Panc1 (cell line): ENCODE results near the gene PAAF1. TPM values are rescaled to one million over a fixed set of nuclear protein-coding genes. Genes with fewer than 3 reads are reported as not detected.

Experiments used
- ATAC-seq: fragments of 200-7000 bp; cut with Tn5 transposase; 2 replicates; pipeline ENCODE4 v1.9.1; 2020; ENCODE audit warnings: mild to moderate bottlenecking, moderate library complexity
- BruUV-seq: library from RNA; stranded (reverse); fragments of 400-500 nt; replicated peaks from 2 replicates; lab custom pipeline; 2021; lab: Mats Ljungman, UMichigan
- CTCF ChIA-PET: fragments of 300-600 bp; sonication (Branson Sonifier 250); formaldehyde crosslinking; loops from one replicate; lab custom pipeline; 2022; ENCODE audit warnings: antibody characterized with exemption; lab: Charles Lee
- POLR2A ChIA-PET: fragments of 300-600 bp; sonication (Branson Sonifier 250); formaldehyde crosslinking; loops from one replicate; lab custom pipeline; 2022; ENCODE audit warnings: antibody characterized with exemption; lab: Charles Lee
- DNase-seq: peaks from one replicate; pipeline ENCODE4 v3.0.0-alpha.2; 2010; ENCODE audit warnings: low read depth, low spot score
- H3K27ac ChIP-seq: 2 replicates; pipeline ENCODE4 v1.5.1; 2011; ENCODE audit warnings: mild to moderate bottlenecking, low read length, inconsistent platforms
- H3K27me3 ChIP-seq: fragments of 200-500 bp; sonication (Bioruptor generic); 2 replicates; pipeline ENCODE4 v1.6.0; 2014; ENCODE audit warnings: low read length, inconsistent platforms; ENCODE audit not compliant: control insufficient read depth, insufficient read depth
- H3K36me3 ChIP-seq: fragments of 200-500 bp; sonication (Bioruptor generic); 2 replicates; pipeline ENCODE4 v1.5.1; 2014; ENCODE audit warnings: inconsistent platforms, mild to moderate bottlenecking, low read length, moderate library complexity; ENCODE audit not compliant: control insufficient read depth, insufficient read depth
- H3K4me1 ChIP-seq: 2 replicates; pipeline ENCODE4 v1.5.1; 2011; ENCODE audit warnings: inconsistent platforms, mild to moderate bottlenecking, low read length, moderate library complexity; ENCODE audit not compliant: control insufficient read depth, insufficient read depth
- H3K4me3 ChIP-seq, 2 experiments: 2 replicates each; pipeline ENCODE4 v1.5.1; 2011 to 2012; ENCODE audit warnings: low read depth in 2 of 2, low read length in 2 of 2, mild to moderate bottlenecking in 2 of 2, inconsistent platforms in 1 of 2, moderate library complexity in 1 of 2
- H3K9me3 ChIP-seq: fragments of 200-500 bp; sonication (Bioruptor generic); 2 replicates; pipeline ENCODE4 v1.5.1; 2014; ENCODE audit warnings: low read depth, mild to moderate bottlenecking, inconsistent platforms, low read length, moderate library complexity; ENCODE audit not compliant: control insufficient read depth, insufficient read depth
- POLR2AphosphoS5 ChIP-seq: IDR thresholded peaks from 2 replicates; pipeline ENCODE4 v1.6.1; 2012; ENCODE audit warnings: mild to moderate bottlenecking, low read depth, low read length, moderate library complexity
- SIN3A ChIP-seq: IDR thresholded peaks from 2 replicates; pipeline ENCODE4 v1.6.1; 2012; ENCODE audit warnings: low read depth, mild to moderate bottlenecking, low read length, moderate library complexity, borderline replicate concordance; ENCODE audit not compliant: insufficient read depth
- TCF7L2 ChIP-seq: IDR thresholded peaks from 2 replicates; pipeline ENCODE4 v1.6.1; 2011; ENCODE audit warnings: mild to moderate bottlenecking, low read depth, low read length, inconsistent platforms
- in situ Hi-C: cut with HindIII; loops from 2 replicates; pipeline ENCODE4 v1.10.0; 2016; ENCODE audit warnings: low sequenced_read_pairs, low pct_unique_long_range_greater_than_20kb
- intact Hi-C: fragments of 100-400 bp; cut with micrococcal nuclease; formaldehyde crosslinking; loops from one replicate; pipeline ENCODE4 v1.10.0; 2022; ENCODE audit not compliant: unreplicated experiment
- total RNA-seq: library from RNA; stranded (reverse); gene quantifications from one replicate; pipeline ENCODE4 v1.2.1, GENCODE V29; 2021; ENCODE audit not compliant: unreplicated experiment
- TF ChIP-seq, protein P1 (sequence below): fragments of 450-650 bp; IDR thresholded peaks from 2 replicates; pipeline ENCODE4 v1.5.1; 2017; ENCODE audit warnings: mild to moderate bottlenecking
- TF ChIP-seq, protein P2 (sequence below), 2 experiments: IDR thresholded peaks; 2 replicates each; pipeline ENCODE4 v1.6.1; 2011 to 2012; ENCODE audit warnings: low read depth in 2 of 2, control low read depth in 1 of 2, low read length in 1 of 2, mild to moderate bottlenecking in 1 of 2, moderate library complexity in 1 of 2; ENCODE audit not compliant: insufficient read depth in 1 of 2

The PAAF1 gene
- total RNA-seq, 1 experiment from 2014 or later: 22.1 TPM

DNA sequence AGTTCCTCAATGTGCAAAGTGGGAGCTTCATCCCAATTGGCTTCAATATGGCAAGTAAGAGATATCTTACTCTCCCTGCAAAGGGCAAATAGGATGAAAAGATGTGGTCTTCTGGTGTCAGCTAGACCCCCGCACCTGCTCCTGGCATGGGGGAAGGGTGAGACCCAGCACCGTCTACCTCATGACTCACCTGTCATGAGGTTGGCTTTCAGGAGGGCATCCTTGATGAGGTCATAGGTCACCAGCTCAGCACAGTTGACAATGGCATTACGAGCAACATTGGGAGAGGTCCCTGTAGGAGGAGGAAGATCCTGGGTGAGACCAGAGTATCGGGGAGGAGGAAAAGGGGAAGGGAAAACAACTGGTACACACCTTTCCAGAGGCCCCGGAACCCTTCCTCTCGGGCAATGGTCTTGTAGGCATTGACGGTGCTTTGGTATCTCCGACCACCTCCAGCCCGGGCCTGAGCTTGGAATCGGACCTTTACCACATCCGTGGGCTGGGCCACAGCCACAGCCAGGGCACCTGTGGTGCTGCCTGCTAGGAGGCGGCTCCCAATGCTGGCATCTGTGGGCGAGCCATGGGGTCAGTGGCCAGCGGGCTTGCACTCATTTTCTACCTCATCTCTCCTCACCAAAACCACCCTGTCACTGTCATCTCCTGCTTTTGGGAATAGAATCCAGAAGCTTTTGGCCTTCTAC lies 99.8 kb downstream of the PAAF1 start:
- H3K27ac ChIP-seq: no peak overlapping the region
- ChIA-PET CTCF (no interaction called here), POLR2A (no interaction called here)
- BruUV-seq: no TSS peak
- H3K4me1 ChIP-seq: peaks cover 12% of the 10 kb centered on the region
- no peak for DNase-seq
- intact Hi-C loops: no loop called here
- H3K27me3 ChIP-seq: no peaks in the 10 kb centered on the region
- peaks cover 9% of the 10 kb centered on the region; the same call in 1 of the 2 replicates for H3K36me3 ChIP-seq
- no peak for TF ChIP-seq POLR2AphosphoS5
- TF ChIP-seq, protein P1, sequence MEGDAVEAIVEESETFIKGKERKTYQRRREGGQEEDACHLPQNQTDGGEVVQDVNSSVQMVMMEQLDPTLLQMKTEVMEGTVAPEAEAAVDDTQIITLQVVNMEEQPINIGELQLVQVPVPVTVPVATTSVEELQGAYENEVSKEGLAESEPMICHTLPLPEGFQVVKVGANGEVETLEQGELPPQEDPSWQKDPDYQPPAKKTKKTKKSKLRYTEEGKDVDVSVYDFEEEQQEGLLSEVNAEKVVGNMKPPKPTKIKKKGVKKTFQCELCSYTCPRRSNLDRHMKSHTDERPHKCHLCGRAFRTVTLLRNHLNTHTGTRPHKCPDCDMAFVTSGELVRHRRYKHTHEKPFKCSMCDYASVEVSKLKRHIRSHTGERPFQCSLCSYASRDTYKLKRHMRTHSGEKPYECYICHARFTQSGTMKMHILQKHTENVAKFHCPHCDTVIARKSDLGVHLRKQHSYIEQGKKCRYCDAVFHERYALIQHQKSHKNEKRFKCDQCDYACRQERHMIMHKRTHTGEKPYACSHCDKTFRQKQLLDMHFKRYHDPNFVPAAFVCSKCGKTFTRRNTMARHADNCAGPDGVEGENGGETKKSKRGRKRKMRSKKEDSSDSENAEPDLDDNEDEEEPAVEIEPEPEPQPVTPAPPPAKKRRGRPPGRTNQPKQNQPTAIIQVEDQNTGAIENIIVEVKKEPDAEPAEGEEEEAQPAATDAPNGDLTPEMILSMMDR: no peak
- no peak for TF ChIP-seq SIN3A
- no peak for TF ChIP-seq TCF7L2
- TF ChIP-seq, protein P2, sequence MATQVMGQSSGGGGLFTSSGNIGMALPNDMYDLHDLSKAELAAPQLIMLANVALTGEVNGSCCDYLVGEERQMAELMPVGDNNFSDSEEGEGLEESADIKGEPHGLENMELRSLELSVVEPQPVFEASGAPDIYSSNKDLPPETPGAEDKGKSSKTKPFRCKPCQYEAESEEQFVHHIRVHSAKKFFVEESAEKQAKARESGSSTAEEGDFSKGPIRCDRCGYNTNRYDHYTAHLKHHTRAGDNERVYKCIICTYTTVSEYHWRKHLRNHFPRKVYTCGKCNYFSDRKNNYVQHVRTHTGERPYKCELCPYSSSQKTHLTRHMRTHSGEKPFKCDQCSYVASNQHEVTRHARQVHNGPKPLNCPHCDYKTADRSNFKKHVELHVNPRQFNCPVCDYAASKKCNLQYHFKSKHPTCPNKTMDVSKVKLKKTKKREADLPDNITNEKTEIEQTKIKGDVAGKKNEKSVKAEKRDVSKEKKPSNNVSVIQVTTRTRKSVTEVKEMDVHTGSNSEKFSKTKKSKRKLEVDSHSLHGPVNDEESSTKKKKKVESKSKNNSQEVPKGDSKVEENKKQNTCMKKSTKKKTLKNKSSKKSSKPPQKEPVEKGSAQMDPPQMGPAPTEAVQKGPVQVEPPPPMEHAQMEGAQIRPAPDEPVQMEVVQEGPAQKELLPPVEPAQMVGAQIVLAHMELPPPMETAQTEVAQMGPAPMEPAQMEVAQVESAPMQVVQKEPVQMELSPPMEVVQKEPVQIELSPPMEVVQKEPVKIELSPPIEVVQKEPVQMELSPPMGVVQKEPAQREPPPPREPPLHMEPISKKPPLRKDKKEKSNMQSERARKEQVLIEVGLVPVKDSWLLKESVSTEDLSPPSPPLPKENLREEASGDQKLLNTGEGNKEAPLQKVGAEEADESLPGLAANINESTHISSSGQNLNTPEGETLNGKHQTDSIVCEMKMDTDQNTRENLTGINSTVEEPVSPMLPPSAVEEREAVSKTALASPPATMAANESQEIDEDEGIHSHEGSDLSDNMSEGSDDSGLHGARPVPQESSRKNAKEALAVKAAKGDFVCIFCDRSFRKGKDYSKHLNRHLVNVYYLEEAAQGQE (IDR thresholded peaks at IDR 0.05; ENCODE audit: insufficient read depth in 1 of 2, low read depth in 2 of 2, low read length in 1 of 2): no peak
- in situ Hi-C loops: no loop called here
- no peak overlapping the region for H3K4me3 ChIP-seq
- no peak for ATAC-seq
- H3K9me3 ChIP-seq: no peaks in the 10 kb centered on the region

DNA sequence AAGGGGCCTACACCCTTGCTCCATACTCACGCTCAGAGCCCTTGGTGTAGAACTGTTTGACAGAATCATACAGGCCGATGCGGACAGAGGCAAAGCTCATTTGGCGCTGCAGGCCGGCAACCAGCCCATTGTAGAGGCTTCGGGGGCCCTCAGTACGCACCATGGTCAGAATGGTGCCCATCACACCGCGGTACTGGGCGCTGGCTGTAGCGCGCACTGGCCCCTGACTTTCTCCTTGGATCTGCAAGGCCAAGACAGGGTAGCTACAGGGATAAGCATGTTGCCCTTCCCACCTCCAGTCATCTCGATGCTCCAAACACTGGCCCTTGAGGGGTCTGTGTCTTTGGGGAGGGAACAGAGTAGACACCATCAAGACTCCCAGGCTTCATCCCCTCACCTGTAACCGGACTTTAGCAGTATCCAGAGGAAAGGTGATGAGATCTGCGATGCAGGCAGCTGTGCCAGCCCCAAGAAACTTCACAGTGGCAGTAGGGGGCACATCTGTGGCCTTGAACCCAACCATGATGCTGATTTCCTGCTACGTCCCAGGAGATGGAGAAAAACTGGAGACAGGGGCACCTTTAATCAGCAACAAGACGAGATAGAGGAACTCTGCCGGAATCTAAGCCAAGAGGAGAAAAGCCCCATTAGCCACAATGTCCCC lies 101.2 kb downstream of the PAAF1 start:
- H3K4me3 ChIP-seq: no peak overlapping the region
- H3K4me1 ChIP-seq: peaks cover 13% of the 10 kb centered on the region
- POLR2A ChIA-PET: no interaction called here
- DNase-seq: no peak
- intact Hi-C loops: no loop called here
- no peak overlapping the region for H3K27ac ChIP-seq
- no peaks in the 10 kb centered on the region for H3K9me3 ChIP-seq
- no peaks in the 10 kb centered on the region for H3K27me3 ChIP-seq
- TF ChIP-seq TCF7L2 (no peak), SIN3A (no peak), POLR2AphosphoS5 (no peak)
- TF ChIP-seq, protein P2 (IDR thresholded peaks at IDR 0.05; ENCODE audit: insufficient read depth in 1 of 2, low read depth in 2 of 2, low read length in 1 of 2): no peak
- TF ChIP-seq, protein P1: no peak
- peaks cover 9% of the 10 kb centered on the region; the same call in 1 of the 2 replicates for H3K36me3 ChIP-seq
- BruUV-seq: no TSS peak
- in situ Hi-C loops: no loop called here
- CTCF ChIA-PET: no interaction called here
- ATAC-seq: no peak
